Neural progenitor cell (in vitro differentiated cells): ENCODE data around the gene RFPL2.
"Not testable (repeated sequence)": the region's sequence is repeated elsewhere in the genome, so short reads cannot be mapped to it uniquely, and the experiment has no call there.

Source experiments
- CTCF ChIP-seq: fragments of 200-600 bp; sonication (generic); IDR thresholded peaks from 2 replicates; pipeline ENCODE4 v1.5.1; 2017; ENCODE audit warnings: antibody characterized with exemption, mild to moderate bottlenecking
- EZH2 ChIP-seq: fragments of 200-600 bp; sonication (generic); IDR thresholded peaks from 2 replicates; pipeline ENCODE4 v1.6.1; 2017; ENCODE audit warnings: antibody characterized with exemption, mild to moderate bottlenecking, moderate library complexity
- EZH2phosphoT487 ChIP-seq: fragments of 200-600 bp; sonication (generic); IDR thresholded peaks from 2 replicates; pipeline ENCODE4 v1.6.1; 2017; ENCODE audit warnings: antibody characterized with exemption

- not testable (repeated sequence) for TF ChIP-seq CTCF, EZH2, EZH2phosphoT487
Observed at GRCh38 chr22:32157632-32158031, 47.2 kb downstream of the RFPL2 start.
